ENCODE data around the gene RNF217.

RNF217 gene

GRCh38 chr6:124924333-124924759 lies 37.9 kb upstream of the RNF217 start:
- H3K36me3 ChIP-seq (ENCODE audit: insufficient read depth), result no peaks in the 10 kb centered on the region
- H3K79me2 ChIP-seq (ENCODE audit: insufficient read depth, low read depth), result no peaks in the 10 kb centered on the region
- TF ChIP-seq, protein P1, sequence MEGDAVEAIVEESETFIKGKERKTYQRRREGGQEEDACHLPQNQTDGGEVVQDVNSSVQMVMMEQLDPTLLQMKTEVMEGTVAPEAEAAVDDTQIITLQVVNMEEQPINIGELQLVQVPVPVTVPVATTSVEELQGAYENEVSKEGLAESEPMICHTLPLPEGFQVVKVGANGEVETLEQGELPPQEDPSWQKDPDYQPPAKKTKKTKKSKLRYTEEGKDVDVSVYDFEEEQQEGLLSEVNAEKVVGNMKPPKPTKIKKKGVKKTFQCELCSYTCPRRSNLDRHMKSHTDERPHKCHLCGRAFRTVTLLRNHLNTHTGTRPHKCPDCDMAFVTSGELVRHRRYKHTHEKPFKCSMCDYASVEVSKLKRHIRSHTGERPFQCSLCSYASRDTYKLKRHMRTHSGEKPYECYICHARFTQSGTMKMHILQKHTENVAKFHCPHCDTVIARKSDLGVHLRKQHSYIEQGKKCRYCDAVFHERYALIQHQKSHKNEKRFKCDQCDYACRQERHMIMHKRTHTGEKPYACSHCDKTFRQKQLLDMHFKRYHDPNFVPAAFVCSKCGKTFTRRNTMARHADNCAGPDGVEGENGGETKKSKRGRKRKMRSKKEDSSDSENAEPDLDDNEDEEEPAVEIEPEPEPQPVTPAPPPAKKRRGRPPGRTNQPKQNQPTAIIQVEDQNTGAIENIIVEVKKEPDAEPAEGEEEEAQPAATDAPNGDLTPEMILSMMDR (conservative IDR thresholded peaks at IDR 0.05; ENCODE audit: low read depth, low read length), result no peak
- H3K9ac ChIP-seq, result no peak overlapping the region
- H3K4me1 ChIP-seq (ENCODE audit: low read depth, poor library complexity, severe bottlenecking), result no peaks in the 10 kb centered on the region
- H3K4me3 ChIP-seq (IDR thresholded peaks at IDR 0.05; ENCODE audit: insufficient read depth, low read depth, low read length), result no peak overlapping the region
- H2AFZ ChIP-seq (ENCODE audit: low read depth), result no peak overlapping the region
- H4K20me1 ChIP-seq (ENCODE audit: insufficient read depth), result no peaks in the 10 kb centered on the region
- H3K27me3 ChIP-seq (ENCODE audit: insufficient read depth, low read depth), result no peaks in the 10 kb centered on the region
- no peak overlapping the region for H3K4me2 ChIP-seq
- no peak overlapping the region for H3K27ac ChIP-seq

DNA sequence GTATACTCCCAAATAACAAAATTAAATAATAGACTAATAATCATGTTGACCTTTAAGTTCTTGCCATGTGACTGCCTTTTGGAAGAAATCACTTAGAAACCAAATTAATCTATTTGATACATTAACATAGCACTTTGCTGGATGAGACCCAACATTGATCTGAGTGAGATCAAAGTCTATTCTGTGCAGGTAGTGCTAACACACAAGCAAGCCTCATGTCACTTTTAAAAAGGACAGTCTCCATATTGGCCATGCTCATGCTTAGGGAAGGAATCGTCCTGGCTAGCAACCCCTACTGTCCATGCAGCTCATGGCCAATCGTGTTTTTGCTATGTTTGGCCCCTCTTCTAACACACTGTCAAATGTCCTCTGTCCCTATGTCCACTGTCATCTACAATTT lies 35.8 kb upstream of the RNF217 start:
- Histone ChIP-seq H4K20me1 (ENCODE audit: insufficient read depth) (no peaks in the 10 kb centered on the region), H3K27me3 (ENCODE audit: insufficient read depth, low read depth) (no peaks in the 10 kb centered on the region), H2AFZ (ENCODE audit: low read depth) (no peak overlapping the region), H3K4me2 (no peak overlapping the region), H3K9ac (no peak overlapping the region), H3K4me3 (IDR thresholded peaks at IDR 0.05; ENCODE audit: insufficient read depth, low read depth, low read length) (no peak overlapping the region), H3K27ac (no peak overlapping the region), H3K4me1 (ENCODE audit: low read depth, poor library complexity, severe bottlenecking) (no peaks in the 10 kb centered on the region), H3K79me2 (ENCODE audit: insufficient read depth, low read depth) (no peaks in the 10 kb centered on the region), H3K36me3 (ENCODE audit: insufficient read depth) (no peaks in the 10 kb centered on the region)
- TF ChIP-seq, protein P1 (conservative IDR thresholded peaks at IDR 0.05; ENCODE audit: low read depth, low read length), result no peak

DNA sequence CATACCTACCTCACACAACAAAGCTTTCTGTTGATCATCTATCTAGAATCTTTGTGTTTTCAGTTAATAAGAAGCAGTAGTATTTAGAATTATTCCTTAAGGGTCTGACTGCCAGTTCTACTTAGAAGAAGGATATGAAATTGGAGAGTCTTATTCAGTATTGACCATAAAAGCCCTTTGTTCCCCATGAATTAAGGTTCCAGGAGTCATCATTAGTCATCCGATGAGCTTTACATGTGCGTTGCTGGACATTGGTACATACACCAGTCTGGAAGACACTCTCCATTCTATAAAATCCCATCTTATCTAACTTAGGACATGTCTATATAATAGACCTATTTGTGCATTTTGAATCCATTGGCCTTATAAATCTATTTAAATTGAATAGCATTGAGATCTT lies 34.4 kb upstream of the RNF217 start:
- TF ChIP-seq, protein P1 (conservative IDR thresholded peaks at IDR 0.05; ENCODE audit: low read depth, low read length), result no peak
- no peaks in the 10 kb centered on the region for H3K27me3 ChIP-seq (ENCODE audit: insufficient read depth, low read depth)
- H3K27ac ChIP-seq, result no peak overlapping the region
- no peaks in the 10 kb centered on the region for H4K20me1 ChIP-seq (ENCODE audit: insufficient read depth)
- no peak overlapping the region for H2AFZ ChIP-seq (ENCODE audit: low read depth)
- H3K4me1 ChIP-seq (ENCODE audit: low read depth, poor library complexity, severe bottlenecking), result no peaks in the 10 kb centered on the region
- no peak overlapping the region for H3K4me2 ChIP-seq
- no peak overlapping the region for H3K4me3 ChIP-seq (IDR thresholded peaks at IDR 0.05; ENCODE audit: insufficient read depth, low read depth, low read length)
- no peaks in the 10 kb centered on the region for H3K79me2 ChIP-seq (ENCODE audit: insufficient read depth, low read depth)
- H3K36me3 ChIP-seq (ENCODE audit: insufficient read depth), result no peaks in the 10 kb centered on the region
- H3K9ac ChIP-seq, result no peak overlapping the region

- Histone ChIP-seq H3K4me3 (IDR thresholded peaks at IDR 0.05; ENCODE audit: insufficient read depth, low read depth, low read length) (no peak overlapping the region), H3K27ac (no peak overlapping the region), H3K36me3 (ENCODE audit: insufficient read depth) (no peaks in the 10 kb centered on the region), H2AFZ (ENCODE audit: low read depth) (no peak overlapping the region), H4K20me1 (ENCODE audit: insufficient read depth) (no peaks in the 10 kb centered on the region), H3K79me2 (ENCODE audit: insufficient read depth, low read depth) (no peaks in the 10 kb centered on the region), H3K9ac (no peak overlapping the region), H3K4me2 (no peak overlapping the region), H3K4me1 (ENCODE audit: low read depth, poor library complexity, severe bottlenecking) (no peaks in the 10 kb centered on the region), H3K27me3 (ENCODE audit: insufficient read depth, low read depth) (no peaks in the 10 kb centered on the region)
- TF ChIP-seq, protein P1 (conservative IDR thresholded peaks at IDR 0.05; ENCODE audit: low read depth, low read length), result no peak
These were observed 33.4 kb upstream of the RNF217 start for GRCh38 chr6:124928851-124929250.

All from KMS-11 (cell line).